ENCODE measurements around the gene ZBTB43.

GRCh38 chr9:126851286-126851880 is 46.5 kb downstream of the ZBTB43 start:
- TF ChIP-seq POLR2A (IDR thresholded peaks at IDR 0.05) (no peak), CTCF (IDR thresholded peaks at IDR 0.05) (no peak), POLR2AphosphoS5 (IDR thresholded peaks at IDR 0.05) (no peak), EP300 (IDR thresholded peaks at IDR 0.05) (no peak)
